HG03175 (cell line): ENCODE results near the gene TBC1D22A.

Experiments
- ATAC-seq: cut with Tn5 transposase; IDR thresholded peaks from one replicate; pipeline ENCODE4 v1.9.1; 2021; ENCODE audit warnings: mild to moderate bottlenecking, moderate library complexity; ENCODE audit not compliant: unreplicated experiment

TBC1D22A gene

GRCh38 chr22:46752286-46752987, 10.0 kb upstream of the TBC1D22A start:
- ATAC-seq, result no peak

- no peak for ATAC-seq
Observed at GRCh38 chr22:46752988-46753310, 9.5 kb upstream of the TBC1D22A start.

GRCh38 chr22:46753360-46753759, 9.1 kb upstream of the TBC1D22A start:
- ATAC-seq, result no peak

- ATAC-seq, result no peak
Observed at GRCh38 chr22:46753761-46754109, 8.7 kb upstream of the TBC1D22A start.

GRCh38 chr22:46754110-46754799, 8.2 kb upstream of the TBC1D22A start:
- ATAC-seq, result no peak

GRCh38 chr22:46754826-46755225, 7.6 kb upstream of the TBC1D22A start:
- ATAC-seq, result no peak

- ATAC-seq, result no peak
Observed at GRCh38 chr22:46755525-46755924, 6.9 kb upstream of the TBC1D22A start.

- ATAC-seq, result no peak
Observed at GRCh38 chr22:46756097-46756496, 6.4 kb upstream of the TBC1D22A start.

GRCh38 chr22:46757104-46757503, 5.3 kb upstream of the TBC1D22A start:
- no peak for ATAC-seq

GRCh38 chr22:46758121-46758520, 4.3 kb upstream of the TBC1D22A start:
- ATAC-seq, result no peak

GRCh38 chr22:46758867-46759290, 3.6 kb upstream of the TBC1D22A start:
- ATAC-seq, result no peak

GRCh38 chr22:46761017-46761416, 1.4 kb upstream of the TBC1D22A start:
- ATAC-seq, result no peak

GRCh38 chr22:46761539-46762237, 762 bp upstream of the TBC1D22A start:
- no peak for ATAC-seq

GRCh38 chr22:46763051-46763705, 728 bp downstream of the TBC1D22A start:
- ATAC-seq, result peak; percentile 56

GRCh38 chr22:46764140-46764680, 1.8 kb downstream of the TBC1D22A start:
- ATAC-seq, result no peak

- no peak for ATAC-seq
Observed at GRCh38 chr22:46764779-46765485, 2.5 kb downstream of the TBC1D22A start.

GRCh38 chr22:46766611-46767010, 4.2 kb downstream of the TBC1D22A start:
- ATAC-seq, result no peak

- ATAC-seq, result no peak
Observed at GRCh38 chr22:46767249-46767985, 5.0 kb downstream of the TBC1D22A start.

- no peak for ATAC-seq
Observed at GRCh38 chr22:46769191-46769675, 6.8 kb downstream of the TBC1D22A start.

- ATAC-seq, result no peak
Observed at GRCh38 chr22:46769706-46770105, 7.3 kb downstream of the TBC1D22A start.
